ENCODE measurements around the gene GPD1.

Gene GPD1

DNA sequence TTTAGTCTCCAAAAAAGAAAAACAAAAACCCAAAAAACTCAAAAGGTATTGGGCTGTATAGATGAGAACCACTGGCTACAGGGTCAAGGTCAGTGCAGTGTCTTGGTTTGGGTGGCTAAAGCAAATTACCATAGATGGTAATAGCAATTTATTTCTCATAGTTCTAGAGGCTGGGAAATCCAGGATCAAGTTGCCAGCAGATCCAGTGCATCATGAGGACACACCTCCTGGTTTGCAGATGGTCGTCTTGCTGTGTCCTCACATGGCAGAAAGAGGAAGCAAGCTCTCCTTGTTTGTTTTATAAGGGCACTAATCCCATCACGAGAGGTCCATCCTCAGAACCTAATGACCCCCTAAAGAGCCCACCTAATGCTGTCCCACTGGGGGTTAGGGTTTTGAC, 19.4 kb downstream of the GPD1 start:
- Histone ChIP-seq H3K4me1 (ENCODE audit: low read length) (peaks cover 10% of the 10 kb centered on the region), H3K4me2 (ENCODE audit: low read length) (no peak overlapping the region), H3K9ac (ENCODE audit: low read length) (no peak overlapping the region), H3K27me3 (ENCODE audit: low read depth, low read length) (no peaks in the 10 kb centered on the region), H3K36me3 (replicated peaks; ENCODE audit: low read depth, low read length) (peaks cover 35% of the 10 kb centered on the region), H3K79me2 (ENCODE audit: low read length) (peaks cover 18% of the 10 kb centered on the region; the same call in 1 of the 2 replicates), H3K4me3 (ENCODE audit: low read length) (no peak overlapping the region), H2AFZ (ENCODE audit: low read depth, low read length) (no peak overlapping the region), H4K20me1 (ENCODE audit: insufficient read depth, low read length) (peaks cover 4% of the 10 kb centered on the region; the same call in 1 of the 2 replicates), H3K27ac (ENCODE audit: low read length) (no peak overlapping the region), H3K9me3 (ENCODE audit: insufficient read depth, low read length) (no peaks in the 10 kb centered on the region)
- TF ChIP-seq EZH2phosphoT487 (IDR thresholded peaks at IDR 0.05; ENCODE audit: low read depth): no peak
- TF ChIP-seq, protein P1, sequence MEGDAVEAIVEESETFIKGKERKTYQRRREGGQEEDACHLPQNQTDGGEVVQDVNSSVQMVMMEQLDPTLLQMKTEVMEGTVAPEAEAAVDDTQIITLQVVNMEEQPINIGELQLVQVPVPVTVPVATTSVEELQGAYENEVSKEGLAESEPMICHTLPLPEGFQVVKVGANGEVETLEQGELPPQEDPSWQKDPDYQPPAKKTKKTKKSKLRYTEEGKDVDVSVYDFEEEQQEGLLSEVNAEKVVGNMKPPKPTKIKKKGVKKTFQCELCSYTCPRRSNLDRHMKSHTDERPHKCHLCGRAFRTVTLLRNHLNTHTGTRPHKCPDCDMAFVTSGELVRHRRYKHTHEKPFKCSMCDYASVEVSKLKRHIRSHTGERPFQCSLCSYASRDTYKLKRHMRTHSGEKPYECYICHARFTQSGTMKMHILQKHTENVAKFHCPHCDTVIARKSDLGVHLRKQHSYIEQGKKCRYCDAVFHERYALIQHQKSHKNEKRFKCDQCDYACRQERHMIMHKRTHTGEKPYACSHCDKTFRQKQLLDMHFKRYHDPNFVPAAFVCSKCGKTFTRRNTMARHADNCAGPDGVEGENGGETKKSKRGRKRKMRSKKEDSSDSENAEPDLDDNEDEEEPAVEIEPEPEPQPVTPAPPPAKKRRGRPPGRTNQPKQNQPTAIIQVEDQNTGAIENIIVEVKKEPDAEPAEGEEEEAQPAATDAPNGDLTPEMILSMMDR (IDR thresholded peaks at IDR 0.05; ENCODE audit: low read depth, low read length): no peak

DNA sequence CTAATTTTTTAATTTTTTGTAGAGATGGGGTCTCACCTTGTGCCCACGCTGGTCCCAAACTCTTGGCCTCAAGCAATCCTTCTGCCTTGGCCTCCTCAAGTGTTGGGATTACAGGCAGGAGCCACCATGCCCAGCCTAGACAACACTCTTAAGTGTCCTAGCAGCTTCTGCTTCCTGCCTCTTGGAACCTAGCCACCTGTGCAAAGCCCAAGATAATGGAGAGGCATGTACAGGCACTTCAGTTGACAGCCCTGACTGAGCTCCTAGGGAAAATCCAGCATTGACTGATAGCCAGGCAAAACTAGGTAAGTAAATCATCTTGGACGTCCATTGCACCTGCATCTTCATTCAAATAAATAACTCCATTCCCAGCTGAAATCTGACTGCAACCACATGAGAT, 23.7 kb downstream of the GPD1 start:
- H3K4me1 ChIP-seq (ENCODE audit: low read length): peaks cover 10% of the 10 kb centered on the region
- H3K4me3 ChIP-seq (ENCODE audit: low read length): no peak overlapping the region
- H3K9me3 ChIP-seq (ENCODE audit: insufficient read depth, low read length): no peaks in the 10 kb centered on the region
- H4K20me1 ChIP-seq (ENCODE audit: insufficient read depth, low read length): no peaks in the 10 kb centered on the region
- H3K36me3 ChIP-seq (replicated peaks; ENCODE audit: low read depth, low read length): peaks cover 36% of the 10 kb centered on the region
- no peaks in the 10 kb centered on the region for H3K27me3 ChIP-seq (ENCODE audit: low read depth, low read length)
- H3K9ac ChIP-seq (ENCODE audit: low read length): no peak overlapping the region
- H3K79me2 ChIP-seq (ENCODE audit: low read length): no peaks in the 10 kb centered on the region
- no peak overlapping the region for H2AFZ ChIP-seq (ENCODE audit: low read depth, low read length)
- TF ChIP-seq, protein P1 (IDR thresholded peaks at IDR 0.05; ENCODE audit: low read depth, low read length): no peak
- no peak for TF ChIP-seq EZH2phosphoT487 (IDR thresholded peaks at IDR 0.05; ENCODE audit: low read depth)
- H3K4me2 ChIP-seq (ENCODE audit: low read length): no peak overlapping the region
- no peak overlapping the region for H3K27ac ChIP-seq (ENCODE audit: low read length)

- Histone ChIP-seq H3K27ac (ENCODE audit: low read length) (no peak overlapping the region), H3K9me3 (ENCODE audit: insufficient read depth, low read length) (no peaks in the 10 kb centered on the region), H3K36me3 (replicated peaks; ENCODE audit: low read depth, low read length) (peaks cover 35% of the 10 kb centered on the region), H2AFZ (ENCODE audit: low read depth, low read length) (no peak overlapping the region), H3K4me1 (ENCODE audit: low read length) (peaks cover 10% of the 10 kb centered on the region), H3K4me2 (ENCODE audit: low read length) (no peak overlapping the region), H3K79me2 (ENCODE audit: low read length) (no peaks in the 10 kb centered on the region), H4K20me1 (ENCODE audit: insufficient read depth, low read length) (no peaks in the 10 kb centered on the region), H3K4me3 (ENCODE audit: low read length) (no peak overlapping the region), H3K27me3 (ENCODE audit: low read depth, low read length) (no peaks in the 10 kb centered on the region), H3K9ac (ENCODE audit: low read length) (no peak overlapping the region)
- TF ChIP-seq EZH2phosphoT487 (IDR thresholded peaks at IDR 0.05; ENCODE audit: low read depth): no peak
- TF ChIP-seq, protein P1 (IDR thresholded peaks at IDR 0.05; ENCODE audit: low read depth, low read length): no peak
These were observed 25.5 kb downstream of the GPD1 start for GRCh38 chr12:50129290-50129689.

GRCh38 chr12:50132505-50133135, 28.8 kb downstream of the GPD1 start:
- Histone ChIP-seq H3K27ac (ENCODE audit: low read length) (no peak overlapping the region), H3K4me1 (ENCODE audit: low read length) (no peaks in the 10 kb centered on the region), H3K4me2 (ENCODE audit: low read length) (no peak overlapping the region), H4K20me1 (ENCODE audit: insufficient read depth, low read length) (no peaks in the 10 kb centered on the region), H3K4me3 (ENCODE audit: low read length) (no peak overlapping the region), H3K9ac (ENCODE audit: low read length) (no peak overlapping the region), H3K27me3 (ENCODE audit: low read depth, low read length) (no peaks in the 10 kb centered on the region), H3K36me3 (replicated peaks; ENCODE audit: low read depth, low read length) (peaks cover 48% of the 10 kb centered on the region), H3K79me2 (ENCODE audit: low read length) (no peaks in the 10 kb centered on the region), H2AFZ (ENCODE audit: low read depth, low read length) (no peak overlapping the region), H3K9me3 (ENCODE audit: insufficient read depth, low read length) (no peaks in the 10 kb centered on the region)
- TF ChIP-seq EZH2phosphoT487 (IDR thresholded peaks at IDR 0.05; ENCODE audit: low read depth): no peak
- TF ChIP-seq, protein P1 (IDR thresholded peaks at IDR 0.05; ENCODE audit: low read depth, low read length): peak; percentile 50

Measured in OCI-LY3 (cell line).